HG03045 (cell line): ENCODE measurements around the gene TMEM248.
"Not testable (repeated sequence)": the region's sequence is repeated elsewhere in the genome, so short reads cannot be mapped to it uniquely, and the experiment has no call there.

Experiments
- ATAC-seq: cut with Tn5 transposase; IDR thresholded peaks from one replicate; pipeline ENCODE4 v1.9.1; 2021; ENCODE audit warnings: mild to moderate bottlenecking, moderate library complexity; ENCODE audit not compliant: unreplicated experiment

The TMEM248 gene

DNA sequence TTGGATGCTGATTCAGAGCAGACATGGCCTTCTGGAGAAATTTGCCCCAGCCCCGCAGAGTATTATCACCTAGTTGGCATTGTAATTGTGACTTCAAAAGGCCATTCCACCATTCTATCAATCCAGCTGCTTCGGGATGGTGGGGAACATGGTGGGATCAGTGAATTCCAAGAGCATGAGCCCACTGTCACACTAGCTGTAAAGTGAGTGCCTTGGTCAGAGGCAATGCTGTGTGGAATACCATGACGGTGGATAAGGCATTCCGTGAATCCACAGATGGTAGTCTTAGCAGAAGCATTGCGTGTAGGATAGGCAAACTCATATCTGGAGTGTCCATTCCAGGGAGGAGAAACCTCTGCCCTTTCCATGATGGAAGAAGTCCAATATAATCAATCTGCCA, 13.3 kb upstream of the TMEM248 start:
- ATAC-seq = no peak

- not testable (repeated sequence) for ATAC-seq
These were observed 12.4 kb upstream of the TMEM248 start for GRCh38 chr7:66908598-66908997.

GRCh38 chr7:66910789-66911188, 10.2 kb upstream of the TMEM248 start:
- ATAC-seq = no peak

DNA sequence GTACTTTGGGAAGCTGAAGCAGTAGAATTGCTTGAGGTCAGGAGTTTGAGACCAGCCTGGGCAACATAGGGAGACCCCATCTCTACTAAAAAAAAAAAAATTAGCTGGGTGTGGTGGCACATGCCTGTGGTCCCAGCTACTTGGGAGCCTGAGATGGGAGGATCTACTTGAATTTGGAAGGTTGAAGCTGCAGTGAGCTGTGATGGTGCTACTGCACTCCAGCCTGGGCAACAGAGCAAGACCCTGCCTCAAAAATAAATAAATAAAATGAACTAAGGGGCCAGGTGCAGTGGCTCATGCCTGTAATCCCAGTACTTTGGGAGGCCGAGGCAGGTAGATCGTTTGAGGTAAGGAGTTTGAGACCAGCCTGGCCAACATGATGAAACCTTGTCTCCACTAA, 9.8 kb upstream of the TMEM248 start:
- not testable (repeated sequence) for ATAC-seq

DNA sequence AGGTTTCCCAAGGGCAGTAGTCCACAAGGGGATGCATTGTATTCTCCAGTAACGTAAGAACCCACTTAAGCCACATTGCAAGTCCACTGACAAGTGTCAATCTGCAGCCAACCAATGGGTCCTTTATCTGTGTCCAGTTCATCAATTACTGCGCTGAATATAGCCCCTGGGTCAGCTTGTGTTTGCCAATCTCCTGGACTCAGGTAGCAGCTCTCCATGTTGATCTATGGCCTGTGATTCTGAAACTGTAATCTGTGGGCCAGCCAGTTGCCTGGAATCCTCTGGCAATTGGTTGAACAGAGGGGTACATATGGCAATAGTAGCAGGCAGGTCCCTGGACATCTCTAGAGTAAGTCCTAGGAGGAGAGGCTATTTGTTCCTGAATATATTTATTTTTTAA, 8.8 kb upstream of the TMEM248 start:
- no peak for ATAC-seq

GRCh38 chr7:66913118-66914037, 7.6 kb upstream of the TMEM248 start:
- no peak for ATAC-seq

GRCh38 chr7:66917904-66918303, 3.1 kb upstream of the TMEM248 start:
- not testable (repeated sequence) for ATAC-seq

DNA sequence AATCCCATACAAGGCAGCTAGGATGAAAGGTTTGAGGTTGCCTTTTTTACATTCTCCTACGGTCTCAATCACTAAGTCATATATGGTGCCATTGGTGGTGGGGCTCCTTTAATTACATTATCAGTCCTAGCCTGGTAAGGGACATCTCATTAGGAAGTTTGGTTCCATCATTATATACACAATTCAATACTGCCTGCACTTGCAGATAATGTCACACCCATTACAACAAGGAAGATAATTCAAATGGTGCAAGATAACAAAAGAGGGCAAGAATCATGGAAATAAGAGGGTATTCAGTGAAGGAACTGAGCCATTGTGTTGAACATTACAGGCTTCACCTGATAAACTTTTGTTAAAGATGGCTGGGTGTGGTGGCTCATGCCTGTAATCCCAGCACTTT, 1.7 kb upstream of the TMEM248 start:
- no peak for ATAC-seq

DNA sequence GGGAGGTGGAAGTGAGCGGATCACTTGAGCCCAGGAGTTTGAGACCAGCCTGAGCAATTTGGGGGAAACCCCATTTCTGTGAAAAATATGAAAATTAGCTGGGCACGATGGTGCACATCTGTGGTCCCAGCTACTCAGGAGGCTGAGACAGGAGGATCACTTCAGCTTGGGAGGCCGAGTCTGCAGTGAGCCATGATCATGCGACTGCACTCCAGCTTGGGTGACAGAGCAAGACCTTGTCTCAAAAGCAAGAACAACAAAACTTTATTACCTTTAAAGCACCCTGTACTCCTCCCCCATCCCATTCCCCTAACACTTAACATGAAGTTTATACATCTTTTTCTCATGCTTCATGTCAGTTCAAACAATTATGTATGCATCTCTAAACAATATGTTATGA, 1.3 kb upstream of the TMEM248 start:
- no peak for ATAC-seq

DNA sequence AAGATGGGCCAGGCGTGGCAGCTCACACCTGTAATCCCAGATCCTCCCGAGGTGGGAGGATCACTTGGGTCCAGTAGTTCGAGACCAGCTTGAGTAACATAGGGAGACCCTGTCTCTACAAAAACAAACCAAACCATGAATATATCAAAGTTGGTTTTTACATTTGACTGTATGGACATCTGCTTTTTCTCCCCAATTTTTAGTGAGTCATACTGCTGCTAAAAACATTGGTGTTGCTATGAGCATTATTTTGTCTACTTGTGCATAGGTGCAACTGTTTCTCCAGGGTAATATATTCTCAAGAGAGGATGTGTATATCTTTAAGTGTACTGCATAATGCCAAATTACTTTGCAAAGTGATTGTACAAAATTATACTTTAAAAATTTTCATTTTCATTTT, 769 bp upstream of the TMEM248 start:
- no peak for ATAC-seq

GRCh38 chr7:66921396-66921917, 432 bp downstream of the TMEM248 start:
- peak; percentile 38 for ATAC-seq

GRCh38 chr7:66921918-66922486, 977 bp downstream of the TMEM248 start:
- ATAC-seq = peak; percentile 16

GRCh38 chr7:66925255-66925654, 4.2 kb downstream of the TMEM248 start:
- no peak for ATAC-seq

DNA sequence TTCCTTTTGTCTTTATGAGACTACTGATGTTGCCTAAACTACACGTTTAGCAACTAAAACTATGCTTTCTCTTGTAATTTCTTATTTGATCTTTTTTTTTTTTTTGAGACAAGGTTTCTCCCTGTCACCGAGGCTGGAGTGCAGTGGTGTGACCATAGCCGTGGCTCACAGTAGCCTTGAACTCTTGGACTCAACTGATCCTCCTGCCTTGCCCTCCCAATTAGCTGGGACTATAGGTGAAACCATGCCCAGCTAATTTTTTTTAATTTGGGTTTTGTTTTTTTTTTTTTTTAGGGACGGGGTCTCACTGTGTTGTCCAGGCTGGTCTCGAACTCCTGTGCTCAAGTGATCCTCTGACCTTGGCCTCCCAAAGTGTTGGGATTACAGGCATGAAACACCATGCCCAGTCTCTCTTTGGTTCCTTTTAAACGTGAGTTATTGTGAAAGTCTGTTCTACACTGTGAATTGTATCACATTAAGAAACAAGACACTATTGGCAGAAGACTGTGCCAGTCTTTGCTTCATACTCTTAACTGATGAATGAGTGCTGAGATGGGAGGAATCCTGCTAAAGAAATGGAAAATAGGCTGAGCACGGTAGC, 6.4 kb downstream of the TMEM248 start:
- ATAC-seq = no peak

- no peak for ATAC-seq
These were observed 7.4 kb downstream of the TMEM248 start for GRCh38 chr7:66928388-66928787.

DNA sequence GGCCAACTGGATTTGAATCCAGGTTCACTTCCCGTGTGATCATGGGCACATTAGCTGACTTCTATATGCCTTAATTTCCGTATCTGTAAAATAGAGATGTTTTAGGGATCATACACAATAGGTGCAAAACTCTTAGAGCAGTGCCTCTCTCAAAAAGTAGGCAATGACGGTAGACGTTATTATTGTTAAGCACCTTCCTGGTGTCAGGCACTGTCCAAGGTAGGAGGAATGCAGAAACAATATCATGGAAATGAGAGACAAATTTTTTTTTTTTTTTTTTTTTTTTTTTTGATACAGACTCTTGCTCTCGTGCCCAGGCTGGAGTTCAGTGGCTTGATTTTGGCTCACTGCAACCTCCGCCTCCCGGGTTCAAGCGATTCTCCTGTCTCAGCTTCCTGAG, 8.1 kb downstream of the TMEM248 start:
- ATAC-seq = no peak

- ATAC-seq = no peak
These were observed 8.9 kb downstream of the TMEM248 start for GRCh38 chr7:66929935-66930334.

- ATAC-seq = no peak
These were observed 9.3 kb downstream of the TMEM248 start for GRCh38 chr7:66930341-66930740.

- ATAC-seq = no peak
These were observed 12.4 kb downstream of the TMEM248 start for GRCh38 chr7:66933469-66933868.

GRCh38 chr7:66937940-66938339, 16.9 kb downstream of the TMEM248 start:
- ATAC-seq = no peak

DNA sequence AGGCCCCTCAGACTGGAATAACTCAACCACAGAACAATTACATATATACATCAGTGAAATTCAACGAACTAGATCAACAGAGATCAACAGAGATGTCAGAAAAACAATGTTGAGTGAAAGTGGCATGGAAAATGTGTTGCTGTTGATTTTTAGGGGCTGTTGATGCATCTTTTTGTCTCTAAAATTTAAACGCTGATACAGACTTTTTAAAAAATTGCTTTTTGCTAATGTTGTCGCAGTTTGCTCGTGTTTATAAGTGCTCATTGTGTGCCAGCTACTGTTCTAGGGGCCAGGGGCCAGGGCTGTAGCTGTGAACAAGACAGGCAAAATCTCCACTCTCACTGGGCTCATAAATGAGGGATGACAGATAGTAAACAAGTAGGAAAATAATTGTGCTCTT, 18.3 kb downstream of the TMEM248 start:
- ATAC-seq = no peak

DNA sequence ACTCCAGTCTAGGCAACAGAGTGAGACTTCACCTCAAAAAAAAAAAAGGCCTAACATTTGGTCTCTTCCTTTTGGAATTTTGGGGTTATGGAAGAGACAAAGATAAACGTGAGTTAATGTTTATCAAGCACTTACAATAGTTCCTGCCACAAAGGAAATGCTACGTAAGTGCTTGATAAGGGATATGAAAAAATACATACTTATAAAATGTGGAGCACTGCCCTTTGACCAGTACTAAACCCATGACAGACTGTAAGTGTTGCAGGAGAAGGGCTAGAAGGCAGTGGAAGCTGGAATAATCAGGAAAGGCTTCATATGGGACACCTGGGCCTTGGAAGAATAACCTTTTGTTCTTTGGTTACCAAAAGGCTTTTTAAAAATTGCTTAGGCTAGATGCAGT, 25.5 kb downstream of the TMEM248 start:
- ATAC-seq = no peak
